Measurements from ENCODE around the gene FBXL7. TPM values are rescaled to one million over a fixed set of nuclear protein-coding genes. Genes with fewer than 3 reads are reported as not detected.

Gene FBXL7
- not detected for total RNA-seq

GRCh38 chr5:15499528-15500324 lies at the start of gene FBXL7:
TSS of gene FBXL7 (plus strand) at chr5:15500180.
- DNase-seq = no peak
- no peak within 1 kb of the TSS for H3K27ac Mint-ChIP-seq
- H3K4me1 Mint-ChIP-seq (ENCODE audit: low read depth) = no peaks in the 10 kb centered on the region
- intact Hi-C loops (cut with micrococcal nuclease) = no loop called here
- CTCF ChIA-PET = no interaction called here
- no peaks in the 10 kb centered on the region for H3K36me3 Mint-ChIP-seq
- POLR2A ChIA-PET = no interaction called here
- peaks cover 25% of the 10 kb centered on the region for H3K27me3 Mint-ChIP-seq
- H3K9me3 Mint-ChIP-seq = no peaks in the 10 kb centered on the region
- H3K4me3 Mint-ChIP-seq = no peak within 1 kb of the TSS

- H3K4me1 Mint-ChIP-seq (ENCODE audit: low read depth) = no peaks in the 10 kb centered on the region
These were observed 49.5 kb upstream of the FBXL7 start for GRCh38 chr5:15450473-15450872.

GRCh38 chr5:15450949-15451348 lies 49.0 kb upstream of the FBXL7 start:
- DNase-seq = no peak
- H3K4me3 Mint-ChIP-seq = no peak overlapping the region
- no peaks in the 10 kb centered on the region for H3K36me3 Mint-ChIP-seq
- H3K27ac Mint-ChIP-seq = no peak overlapping the region
- POLR2A ChIA-PET = no interaction called here
- H3K27me3 Mint-ChIP-seq = no peaks in the 10 kb centered on the region
- no peaks in the 10 kb centered on the region for H3K4me1 Mint-ChIP-seq (ENCODE audit: low read depth)
- peaks cover 21% of the 10 kb centered on the region for H3K9me3 Mint-ChIP-seq
- CTCF ChIA-PET = no interaction called here
- intact Hi-C loops (cut with micrococcal nuclease) = no loop called here

More at GRCh38 chr5:15450473-15450872, 49.5 kb upstream of the FBXL7 start:
- Mint-ChIP-seq H3K27me3 (no peaks in the 10 kb centered on the region), H3K9me3 (peaks cover 16% of the 10 kb centered on the region), H3K36me3 (no peaks in the 10 kb centered on the region), H3K4me3 (no peak overlapping the region), H3K27ac (no peak overlapping the region)
- intact Hi-C loops (cut with micrococcal nuclease) = no loop called here
- no peak for DNase-seq
- CTCF ChIA-PET = no interaction called here
- POLR2A ChIA-PET = no interaction called here

- intact Hi-C loops (cut with micrococcal nuclease) = no loop called here
- Mint-ChIP-seq H3K27ac (no peak overlapping the region), H3K9me3 (peaks cover 21% of the 10 kb centered on the region), H3K27me3 (no peaks in the 10 kb centered on the region), H3K36me3 (no peaks in the 10 kb centered on the region), H3K4me1 (ENCODE audit: low read depth) (no peaks in the 10 kb centered on the region), H3K4me3 (no peak overlapping the region)
- no peak for DNase-seq
- ChIA-PET POLR2A (no interaction called here), CTCF (no interaction called here)
These were observed 48.0 kb upstream of the FBXL7 start for GRCh38 chr5:15452030-15452429.

- intact Hi-C loops (cut with micrococcal nuclease) = no loop called here
- Mint-ChIP-seq H3K4me1 (ENCODE audit: low read depth) (no peaks in the 10 kb centered on the region), H3K36me3 (no peaks in the 10 kb centered on the region), H3K27me3 (no peaks in the 10 kb centered on the region), H3K27ac (no peak overlapping the region), H3K4me3 (no peak overlapping the region), H3K9me3 (peaks cover 24% of the 10 kb centered on the region)
- DNase-seq = no peak
- ChIA-PET CTCF (no interaction called here), POLR2A (no interaction called here)
These were observed 47.2 kb upstream of the FBXL7 start for GRCh38 chr5:15452781-15453180.

GRCh38 chr5:15459200-15459599 lies 40.8 kb upstream of the FBXL7 start:
- no peak overlapping the region for H3K27ac Mint-ChIP-seq
- intact Hi-C loops (cut with micrococcal nuclease) = no loop called here
- ChIA-PET POLR2A (no interaction called here), CTCF (no interaction called here)
- DNase-seq = no peak
- no peaks in the 10 kb centered on the region for H3K4me1 Mint-ChIP-seq (ENCODE audit: low read depth)
- peaks cover 19% of the 10 kb centered on the region for H3K9me3 Mint-ChIP-seq
- H3K27me3 Mint-ChIP-seq = no peaks in the 10 kb centered on the region
- H3K4me3 Mint-ChIP-seq = no peak overlapping the region
- no peaks in the 10 kb centered on the region for H3K36me3 Mint-ChIP-seq

GRCh38 chr5:15463231-15463980 lies 36.6 kb upstream of the FBXL7 start:
- Mint-ChIP-seq H3K4me3 (no peak overlapping the region), H3K4me1 (ENCODE audit: low read depth) (no peaks in the 10 kb centered on the region), H3K9me3 (peaks cover 3% of the 10 kb centered on the region), H3K36me3 (no peaks in the 10 kb centered on the region), H3K27ac (no peak overlapping the region), H3K27me3 (no peaks in the 10 kb centered on the region)
- DNase-seq = no peak
- CTCF ChIA-PET = no interaction called here
- intact Hi-C loops (cut with micrococcal nuclease) = no loop called here
- POLR2A ChIA-PET = no interaction called here

- ChIA-PET CTCF (no interaction called here), POLR2A (no interaction called here)
- Mint-ChIP-seq H3K4me3 (no peak overlapping the region), H3K4me1 (ENCODE audit: low read depth) (no peaks in the 10 kb centered on the region), H3K9me3 (peaks cover 3% of the 10 kb centered on the region), H3K27me3 (no peaks in the 10 kb centered on the region), H3K36me3 (no peaks in the 10 kb centered on the region), H3K27ac (no peak overlapping the region)
- intact Hi-C loops (cut with micrococcal nuclease) = no loop called here
- no peak for DNase-seq
These were observed 27.9 kb upstream of the FBXL7 start for GRCh38 chr5:15472116-15472515.

GRCh38 chr5:15474143-15474719 lies 25.7 kb upstream of the FBXL7 start:
- no peak for DNase-seq
- CTCF ChIA-PET = no interaction called here
- Mint-ChIP-seq H3K4me3 (no peak overlapping the region), H3K36me3 (no peaks in the 10 kb centered on the region), H3K27ac (no peak overlapping the region), H3K4me1 (ENCODE audit: low read depth) (no peaks in the 10 kb centered on the region), H3K9me3 (peaks cover 3% of the 10 kb centered on the region), H3K27me3 (no peaks in the 10 kb centered on the region)
- intact Hi-C loops (cut with micrococcal nuclease) = no loop called here
- POLR2A ChIA-PET = no interaction called here

- POLR2A ChIA-PET = no interaction called here
- intact Hi-C loops (cut with micrococcal nuclease) = no loop called here
- Mint-ChIP-seq H3K36me3 (no peaks in the 10 kb centered on the region), H3K4me1 (ENCODE audit: low read depth) (no peaks in the 10 kb centered on the region), H3K4me3 (no peak overlapping the region), H3K27me3 (no peaks in the 10 kb centered on the region), H3K27ac (no peak overlapping the region), H3K9me3 (no peaks in the 10 kb centered on the region)
- CTCF ChIA-PET = no interaction called here
- no peak for DNase-seq
These were observed 24.6 kb upstream of the FBXL7 start for GRCh38 chr5:15475367-15475766.

GRCh38 chr5:15476977-15477376 lies 23.0 kb upstream of the FBXL7 start:
- CTCF ChIA-PET = no interaction called here
- no peaks in the 10 kb centered on the region for H3K27me3 Mint-ChIP-seq
- no peak for DNase-seq
- H3K36me3 Mint-ChIP-seq = no peaks in the 10 kb centered on the region
- intact Hi-C loops (cut with micrococcal nuclease) = no loop called here
- POLR2A ChIA-PET = no interaction called here
- no peak overlapping the region for H3K27ac Mint-ChIP-seq
- H3K4me3 Mint-ChIP-seq = no peak overlapping the region
- no peaks in the 10 kb centered on the region for H3K9me3 Mint-ChIP-seq
- H3K4me1 Mint-ChIP-seq (ENCODE audit: low read depth) = no peaks in the 10 kb centered on the region

- no peaks in the 10 kb centered on the region for H3K4me1 Mint-ChIP-seq (ENCODE audit: low read depth)
- DNase-seq = no peak
- intact Hi-C loops (cut with micrococcal nuclease) = no loop called here
- no peaks in the 10 kb centered on the region for H3K27me3 Mint-ChIP-seq
- H3K27ac Mint-ChIP-seq = no peak overlapping the region
- ChIA-PET CTCF (no interaction called here), POLR2A (no interaction called here)
- no peaks in the 10 kb centered on the region for H3K9me3 Mint-ChIP-seq
- no peaks in the 10 kb centered on the region for H3K36me3 Mint-ChIP-seq
- no peak overlapping the region for H3K4me3 Mint-ChIP-seq
These were observed 19.5 kb upstream of the FBXL7 start for GRCh38 chr5:15480436-15480835.
